Tibial artery (tissue), 4 donors: ENCODE results near the gene RNU6-1.

Experiments
- DNase-seq, 2 donors: peaks; one replicate each; pipeline ENCODE4 v3.0.0-alpha.2; 2019
- H3K27ac ChIP-seq, 2 donors: fragments of 200-600 bp; sonication (generic) in 1 of 2; 1 replicate in 1 of 2; 2 replicates in 1 of 2; pipeline ENCODE4 v1.5.1; 2018 to 2019; ENCODE audit warnings: mild to moderate bottlenecking in 1 of 2
- H3K27me3 ChIP-seq, 2 donors: fragments of 200-600 bp; sonication (generic) in 1 of 2; one replicate each; pipeline versions ENCODE4 v1.5.1 to v1.6.0; 2016 to 2019
- H3K36me3 ChIP-seq, 3 donors: fragments of 200-600 bp; sonication (generic) in 2 of 3; one replicate each; pipeline ENCODE4 v1.5.1; 2016 to 2019; ENCODE audit warnings: mild to moderate bottlenecking in 2 of 3
- H3K4me1 ChIP-seq, 4 donors: fragments of 200-600 bp; sonication (generic) in 2 of 4; 1 replicate in 3 of 4; 2 replicates in 1 of 4; pipeline ENCODE4 v1.5.1; 2016 to 2019
- H3K4me3 ChIP-seq, 2 donors: fragments of 200-600 bp; sonication (generic) in 1 of 2; 1 replicate in 1 of 2; 2 replicates in 1 of 2; pipeline ENCODE4 v1.5.1; 2018 to 2019; ENCODE audit warnings: mild to moderate bottlenecking in 2 of 2
- H3K9me3 ChIP-seq, 3 donors: fragments of 200-600 bp; sonication (generic) in 1 of 3; one replicate each; pipeline ENCODE4 v1.5.1; 2016 to 2019
- CTCF ChIP-seq, 2 experiments: fragments of 200-600 bp in 1 of 2; fragments of 450-650 bp in 1 of 2; IDR thresholded peaks; one replicate each; pipeline ENCODE4 v1.5.1; 2017 to 2019; ENCODE audit warnings: antibody characterized with exemption in 2 of 2, mild to moderate bottlenecking in 1 of 2, moderate library complexity in 1 of 2
- intact Hi-C: fragments of 100-400 bp; cut with DNase I; formaldehyde crosslinking; loops from one replicate; pipeline ENCODE4 v1.15.0; 2023; ENCODE audit warnings: low total_unique reads

RNU6-1 gene

GRCh38 chr15:67824976-67825880, 14.6 kb downstream of the RNU6-1 start, which contains the start of gene SKOR1:
Gene SKOR1 (plus strand): TSS chr15:67825509. CDS start chr15:67825603, 94 bp downstream.
- Histone ChIP-seq H3K27ac (no peak within 1 kb of the TSS), H3K36me3 (no peaks in the 10 kb centered on the region), H3K9me3 (no peaks in the 10 kb centered on the region), H3K4me1 (peaks cover 0 to 85% (median 63%) of the 10 kb centered on the region in 4 donors), H3K27me3 (peaks cover 10 to 100% of the 10 kb centered on the region in 2 donors), H3K4me3 (peak within 1 kb of the TSS in 1 of 2 donors; percentile 22)
- intact Hi-C loops = no loop called here
- TF ChIP-seq CTCF (IDR thresholded peaks at IDR 0.05) = no peak
- peak in 1 of 2 donors; percentile 54 for DNase-seq

GRCh38 chr15:67824197-67824968, 15.5 kb downstream of the RNU6-1 start:
- Histone ChIP-seq H3K27ac (no peak overlapping the region), H3K36me3 (no peaks in the 10 kb centered on the region), H3K4me1 (peaks cover 0 to 86% (median 62%) of the 10 kb centered on the region in 4 donors), H3K4me3 (no peak overlapping the region), H3K27me3 (peaks cover 10 to 100% of the 10 kb centered on the region in 2 donors), H3K9me3 (no peaks in the 10 kb centered on the region)
- intact Hi-C loops = no loop called here
- DNase-seq = no peak
- TF ChIP-seq CTCF (IDR thresholded peaks at IDR 0.05) = no peak

- H3K4me1 ChIP-seq = peaks cover 0 to 78% (median 56%) of the 10 kb centered on the region in 4 donors
- TF ChIP-seq CTCF (IDR thresholded peaks at IDR 0.05) = no peak
- H3K4me3 ChIP-seq = no peak overlapping the region
- intact Hi-C loops = no loop called here
- peaks cover 7 to 100% of the 10 kb centered on the region in 2 donors for H3K27me3 ChIP-seq
- no peaks in the 10 kb centered on the region for H3K36me3 ChIP-seq
- DNase-seq = no peak
- H3K27ac ChIP-seq = no peak overlapping the region
- no peaks in the 10 kb centered on the region for H3K9me3 ChIP-seq
Observed at GRCh38 chr15:67823314-67824196, 16.3 kb downstream of the RNU6-1 start.

GRCh38 chr15:67822537-67823313, 17.1 kb downstream of the RNU6-1 start:
- no peak for TF ChIP-seq CTCF (IDR thresholded peaks at IDR 0.05)
- no peak overlapping the region for H3K27ac ChIP-seq
- H3K36me3 ChIP-seq = no peaks in the 10 kb centered on the region
- H3K4me1 ChIP-seq = peaks cover 0 to 69% (median 48%) of the 10 kb centered on the region in 4 donors
- H3K27me3 ChIP-seq = peaks cover 5 to 99% of the 10 kb centered on the region in 2 donors
- H3K4me3 ChIP-seq = no peak overlapping the region
- DNase-seq = no peak
- intact Hi-C loops = no loop called here
- H3K9me3 ChIP-seq = no peaks in the 10 kb centered on the region
